Sigmoid colon (tissue), 4 donors: ENCODE data around the gene TRIM44.

Experiments
- EP300 ChIP-seq, 4 donors: sonication (generic); formaldehyde crosslinking; IDR thresholded peaks; one replicate each; pipeline ENCODE4 v1.6.1; 2017; ENCODE audit warnings: antibody characterized with exemption in 4 of 4
- POLR2A ChIP-seq, 2 donors: fragments of 450-650 bp; IDR thresholded peaks; one replicate each; pipeline ENCODE4 v1.6.1; 2016; ENCODE audit warnings: antibody characterized with exemption in 2 of 2, mild to moderate bottlenecking in 2 of 2, moderate library complexity in 2 of 2
- POLR2AphosphoS5 ChIP-seq, 4 donors: sonication (generic); formaldehyde crosslinking; IDR thresholded peaks; one replicate each; pipeline ENCODE4 v1.6.1; 2017; ENCODE audit warnings: antibody characterized with exemption in 4 of 4
- TF ChIP-seq, protein P1 (sequence below), 4 experiments: fragments of 450-650 bp in 3 of 4; fragments of 200-600 bp in 1 of 4; IDR thresholded peaks; one replicate each; pipeline ENCODE4 v1.5.1; 2016 to 2019; ENCODE audit warnings: antibody characterized with exemption in 4 of 4, mild to moderate bottlenecking in 3 of 4, moderate library complexity in 2 of 4

DNA sequence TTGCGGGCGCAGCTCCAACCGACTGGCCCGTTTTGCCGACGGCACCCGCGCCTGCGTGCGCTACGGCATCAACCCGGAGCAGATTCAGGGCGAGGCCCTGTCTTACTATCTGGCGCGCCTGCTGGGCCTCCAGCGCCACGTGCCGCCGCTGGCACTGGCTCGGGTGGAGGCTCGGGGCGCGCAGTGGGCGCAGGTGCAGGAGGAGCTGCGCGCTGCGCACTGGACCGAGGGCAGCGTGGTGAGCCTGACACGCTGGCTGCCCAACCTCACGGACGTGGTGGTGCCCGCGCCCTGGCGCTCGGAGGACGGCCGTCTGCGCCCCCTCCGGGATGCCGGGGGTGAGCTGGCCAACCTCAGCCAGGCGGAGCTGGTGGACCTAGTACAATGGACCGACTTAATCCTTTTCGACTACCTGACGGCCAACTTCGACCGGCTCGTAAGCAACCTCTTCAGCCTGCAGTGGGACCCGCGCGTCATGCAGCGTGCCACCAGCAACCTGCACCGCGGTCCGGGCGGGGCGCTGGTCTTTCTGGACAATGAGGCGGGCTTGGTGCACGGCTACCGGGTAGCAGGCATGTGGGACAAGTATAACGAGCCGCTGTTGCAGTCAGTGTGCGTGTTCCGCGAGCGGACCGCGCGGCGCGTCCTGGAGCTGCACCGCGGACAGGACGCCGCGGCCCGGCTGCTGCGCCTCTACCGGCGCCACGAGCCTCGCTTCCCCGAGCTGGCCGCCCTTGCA, 43.3 kb upstream of the TRIM44 start:
- TF ChIP-seq, protein P1, sequence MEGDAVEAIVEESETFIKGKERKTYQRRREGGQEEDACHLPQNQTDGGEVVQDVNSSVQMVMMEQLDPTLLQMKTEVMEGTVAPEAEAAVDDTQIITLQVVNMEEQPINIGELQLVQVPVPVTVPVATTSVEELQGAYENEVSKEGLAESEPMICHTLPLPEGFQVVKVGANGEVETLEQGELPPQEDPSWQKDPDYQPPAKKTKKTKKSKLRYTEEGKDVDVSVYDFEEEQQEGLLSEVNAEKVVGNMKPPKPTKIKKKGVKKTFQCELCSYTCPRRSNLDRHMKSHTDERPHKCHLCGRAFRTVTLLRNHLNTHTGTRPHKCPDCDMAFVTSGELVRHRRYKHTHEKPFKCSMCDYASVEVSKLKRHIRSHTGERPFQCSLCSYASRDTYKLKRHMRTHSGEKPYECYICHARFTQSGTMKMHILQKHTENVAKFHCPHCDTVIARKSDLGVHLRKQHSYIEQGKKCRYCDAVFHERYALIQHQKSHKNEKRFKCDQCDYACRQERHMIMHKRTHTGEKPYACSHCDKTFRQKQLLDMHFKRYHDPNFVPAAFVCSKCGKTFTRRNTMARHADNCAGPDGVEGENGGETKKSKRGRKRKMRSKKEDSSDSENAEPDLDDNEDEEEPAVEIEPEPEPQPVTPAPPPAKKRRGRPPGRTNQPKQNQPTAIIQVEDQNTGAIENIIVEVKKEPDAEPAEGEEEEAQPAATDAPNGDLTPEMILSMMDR (IDR thresholded peaks at IDR 0.05), result no peak
- TF ChIP-seq POLR2AphosphoS5 (IDR thresholded peaks at IDR 0.05) (no peak), EP300 (IDR thresholded peaks at IDR 0.05) (no peak), POLR2A (IDR thresholded peaks at IDR 0.05) (no peak)
